Testis (tissue), 3 donors: ENCODE data around the gene ARHGDIB. TPM values are rescaled to one million over a fixed set of nuclear protein-coding genes. Genes with fewer than 3 reads are reported as not detected.
A peak's percentile ranks its signal among the peaks of the same experiment; 100 is the strongest.

ENCODE experiments used
- DNase-seq: peaks from one replicate; pipeline ENCODE4 v3.0.0-alpha.2; 2019
- H3K27ac ChIP-seq, 2 donors: fragments of 200-600 bp; sonication (generic); one replicate each; pipeline ENCODE4 v1.5.1; 2019
- H3K27me3 ChIP-seq: fragments of 200-600 bp; sonication (generic); one replicate; pipeline ENCODE4 v1.5.1; 2019
- H3K36me3 ChIP-seq: fragments of 200-600 bp; sonication (generic); one replicate; pipeline ENCODE4 v1.5.1; 2017; ENCODE audit warnings: low read depth; ENCODE audit errors: missing control alignments
- H3K4me1 ChIP-seq: fragments of 200-600 bp; sonication (generic); one replicate; pipeline ENCODE4 v1.5.1; 2019
- H3K4me3 ChIP-seq, 2 donors: fragments of 200-600 bp; sonication (generic); one replicate each; pipeline ENCODE4 v1.5.1; 2017 to 2019
- H3K9me3 ChIP-seq: fragments of 200-600 bp; sonication (generic); one replicate; pipeline ENCODE4 v1.5.1; 2017
- POLR2A ChIP-seq: fragments of 450-650 bp; IDR thresholded peaks from one replicate; pipeline ENCODE4 v1.6.1; 2017; ENCODE audit warnings: antibody characterized with exemption, mild to moderate bottlenecking, moderate library complexity
- WGBS, 2 donors: methylation state at CpG; one replicate each; pipeline ENCODE4 v1.1.5; 2018; 5-methylcytosine and 5-hydroxymethylcytosine counted together
- intact Hi-C: fragments of 100-400 bp; cut with DNase I; formaldehyde crosslinking; loops from one replicate; pipeline ENCODE4 v1.15.1; 2023; ENCODE audit warnings: low total_unique reads
- polyA plus RNA-seq: library from polyadenylated mRNA; stranded (reverse); fragments of 350-450 nt; fragmentation: Illumina TruSeq; extraction: RNeasy Lipid Tissue Mini Kit (QIAGEN cat#74804); gene quantifications from one replicate; pipeline ENCODE4 v1.2.3, GENCODE V29; 2014; ENCODE audit warnings: low read depth, low replicate concordance; ENCODE audit not compliant: insufficient read depth
- total RNA-seq, 2 donors: library from RNA; depleted of rRNA; stranded (reverse); fragments of >200 nt; gene quantifications; one replicate each; pipeline ENCODE4 v1.2.3, GENCODE V29; 2016
- TF ChIP-seq, protein P1 (sequence below), 3 experiments: fragments of 450-650 bp in 2 of 3; fragments of 200-600 bp in 1 of 3; sonication (generic) in 1 of 3; IDR thresholded peaks; one replicate each; pipeline ENCODE4 v1.5.1; 2016 to 2019; ENCODE audit warnings: antibody characterized with exemption in 3 of 3, mild to moderate bottlenecking in 2 of 3, moderate library complexity in 1 of 3

Gene ARHGDIB
- total and polyA plus RNA-seq, 3 donors from 2014 or later, result 20.2 to 66.3 (median 28.4) TPM

DNA sequence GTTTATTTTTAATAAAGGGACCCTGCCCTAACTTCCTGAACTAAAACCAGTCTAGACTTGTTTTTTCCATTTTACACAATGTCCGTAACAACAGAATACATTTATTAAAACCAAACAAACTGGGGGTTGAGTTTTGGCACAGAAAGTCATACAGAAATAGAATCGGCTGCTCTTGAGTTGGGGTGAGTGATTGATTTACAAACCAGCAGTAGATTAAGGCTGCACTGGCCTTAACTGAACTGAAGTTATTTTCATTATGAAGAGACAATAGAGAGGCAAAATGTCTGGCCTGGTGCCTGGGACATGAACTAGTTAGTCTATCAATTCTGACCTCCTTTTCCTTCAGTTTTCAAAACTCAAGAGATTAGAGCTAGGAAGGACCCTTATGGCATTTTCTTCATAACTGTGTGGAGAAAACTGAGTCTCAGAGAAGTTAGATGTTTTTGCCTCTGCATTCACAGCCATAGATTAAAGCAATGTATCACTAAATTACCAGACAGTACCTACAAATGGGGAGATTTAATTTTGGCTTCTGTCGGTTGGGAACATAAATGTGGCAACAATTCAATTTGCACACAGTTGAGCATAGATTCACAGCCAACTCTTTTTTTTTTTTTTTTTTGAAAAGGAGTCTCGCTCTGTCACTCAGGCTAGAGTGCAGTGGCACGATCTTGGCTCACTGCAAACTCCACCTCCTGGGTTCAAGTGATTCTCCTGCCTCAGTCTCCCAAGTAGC lies 56.0 kb downstream of the ARHGDIB start:
- no peaks in the 10 kb centered on the region for H3K9me3 ChIP-seq
- H3K36me3 ChIP-seq, result no peaks in the 10 kb centered on the region
- intact Hi-C loops, result no loop called here
- no peaks in the 10 kb centered on the region for H3K27me3 ChIP-seq
- peaks cover 15% of the 10 kb centered on the region for H3K4me1 ChIP-seq
- peak; percentile 41 for DNase-seq
- TF ChIP-seq, protein P1, sequence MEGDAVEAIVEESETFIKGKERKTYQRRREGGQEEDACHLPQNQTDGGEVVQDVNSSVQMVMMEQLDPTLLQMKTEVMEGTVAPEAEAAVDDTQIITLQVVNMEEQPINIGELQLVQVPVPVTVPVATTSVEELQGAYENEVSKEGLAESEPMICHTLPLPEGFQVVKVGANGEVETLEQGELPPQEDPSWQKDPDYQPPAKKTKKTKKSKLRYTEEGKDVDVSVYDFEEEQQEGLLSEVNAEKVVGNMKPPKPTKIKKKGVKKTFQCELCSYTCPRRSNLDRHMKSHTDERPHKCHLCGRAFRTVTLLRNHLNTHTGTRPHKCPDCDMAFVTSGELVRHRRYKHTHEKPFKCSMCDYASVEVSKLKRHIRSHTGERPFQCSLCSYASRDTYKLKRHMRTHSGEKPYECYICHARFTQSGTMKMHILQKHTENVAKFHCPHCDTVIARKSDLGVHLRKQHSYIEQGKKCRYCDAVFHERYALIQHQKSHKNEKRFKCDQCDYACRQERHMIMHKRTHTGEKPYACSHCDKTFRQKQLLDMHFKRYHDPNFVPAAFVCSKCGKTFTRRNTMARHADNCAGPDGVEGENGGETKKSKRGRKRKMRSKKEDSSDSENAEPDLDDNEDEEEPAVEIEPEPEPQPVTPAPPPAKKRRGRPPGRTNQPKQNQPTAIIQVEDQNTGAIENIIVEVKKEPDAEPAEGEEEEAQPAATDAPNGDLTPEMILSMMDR (IDR thresholded peaks at IDR 0.05), result no peak
- TF ChIP-seq POLR2A, result no peak
- peak overlapping the region in 1 of 2 donors; percentile 50 for H3K27ac ChIP-seq
- 44 to 48% methylated on average over 5 of the region's 5 CpGs for WGBS, 2 donors
- no peak overlapping the region for H3K4me3 ChIP-seq

DNA sequence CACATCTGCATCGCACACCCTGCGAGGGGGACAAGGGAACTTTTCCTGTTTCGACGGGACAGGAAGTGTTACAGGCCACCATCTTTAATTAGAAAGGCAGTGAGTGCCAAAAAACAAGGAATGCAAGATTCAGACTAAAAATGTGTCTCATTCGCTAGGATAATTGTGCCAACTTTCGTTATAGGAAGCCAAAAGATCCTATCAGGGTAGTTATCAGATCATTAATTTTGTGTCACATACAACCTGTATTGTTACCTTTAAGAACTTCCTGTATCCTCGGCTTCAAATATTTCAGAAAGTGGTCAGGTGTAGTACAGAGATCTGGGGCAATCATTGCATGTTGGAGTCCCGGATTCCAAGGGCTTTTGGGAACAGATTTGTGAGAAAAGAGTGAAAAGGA lies 56.5 kb downstream of the ARHGDIB start:
- DNase-seq, result no peak
- no peak for TF ChIP-seq POLR2A
- TF ChIP-seq, protein P1 (IDR thresholded peaks at IDR 0.05), result no peak
- H3K9me3 ChIP-seq, result no peaks in the 10 kb centered on the region
- 53 to 58% methylated on average over 8 of the region's 8 CpGs for WGBS, 2 donors
- H3K4me3 ChIP-seq, result no peak overlapping the region
- H3K27me3 ChIP-seq, result no peaks in the 10 kb centered on the region
- peaks cover 15% of the 10 kb centered on the region for H3K4me1 ChIP-seq
- no peaks in the 10 kb centered on the region for H3K36me3 ChIP-seq
- intact Hi-C loops, result no loop called here
- peak overlapping the region in 1 of 2 donors; percentile 50 for H3K27ac ChIP-seq

DNA sequence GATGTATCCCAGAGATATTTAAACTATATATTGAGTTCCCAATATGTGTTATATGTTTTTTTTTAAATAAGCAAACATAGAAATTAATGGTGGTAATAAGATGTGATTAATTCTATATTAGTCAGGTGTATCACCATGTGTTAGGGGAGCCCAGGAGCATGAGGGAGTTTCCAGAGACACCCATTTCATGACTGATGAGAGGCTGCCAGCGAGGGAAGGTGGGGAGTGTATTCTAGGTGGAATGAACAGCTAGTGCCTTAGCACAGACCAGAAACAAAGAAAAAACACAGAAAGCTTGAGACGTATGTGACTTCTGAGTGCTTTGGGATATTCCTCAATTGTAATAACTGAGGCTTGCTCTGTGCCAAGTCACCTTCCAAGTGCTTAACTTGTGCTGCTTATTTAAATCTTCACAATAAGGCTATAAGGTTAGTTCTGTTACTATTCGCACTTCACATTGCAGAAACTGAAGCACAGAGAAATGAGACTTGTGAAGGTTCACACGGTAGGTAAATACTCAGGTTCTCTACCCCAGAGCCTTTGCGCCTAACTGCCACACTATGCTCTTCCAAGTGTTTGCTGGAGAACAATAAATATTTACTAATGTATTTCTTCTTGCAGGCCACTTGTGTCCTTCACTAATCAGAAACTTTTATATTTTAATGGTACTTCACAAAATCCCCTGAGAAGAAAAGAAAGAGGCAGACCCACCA lies 57.9 kb downstream of the ARHGDIB start:
- H3K27me3 ChIP-seq, result no peaks in the 10 kb centered on the region
- H3K4me1 ChIP-seq, result peaks cover 15% of the 10 kb centered on the region
- H3K4me3 ChIP-seq, result no peak overlapping the region
- no peak for DNase-seq
- no peaks in the 10 kb centered on the region for H3K36me3 ChIP-seq
- TF ChIP-seq, protein P1 (IDR thresholded peaks at IDR 0.05), result no peak
- TF ChIP-seq POLR2A, result no peak
- WGBS, 2 donors, result 83 to 86% methylated on average over 5 of the region's 5 CpGs
- H3K27ac ChIP-seq, result peak overlapping the region in 1 of 2 donors; percentile 38
- H3K9me3 ChIP-seq, result no peaks in the 10 kb centered on the region
- intact Hi-C loops, result no loop called here

DNA sequence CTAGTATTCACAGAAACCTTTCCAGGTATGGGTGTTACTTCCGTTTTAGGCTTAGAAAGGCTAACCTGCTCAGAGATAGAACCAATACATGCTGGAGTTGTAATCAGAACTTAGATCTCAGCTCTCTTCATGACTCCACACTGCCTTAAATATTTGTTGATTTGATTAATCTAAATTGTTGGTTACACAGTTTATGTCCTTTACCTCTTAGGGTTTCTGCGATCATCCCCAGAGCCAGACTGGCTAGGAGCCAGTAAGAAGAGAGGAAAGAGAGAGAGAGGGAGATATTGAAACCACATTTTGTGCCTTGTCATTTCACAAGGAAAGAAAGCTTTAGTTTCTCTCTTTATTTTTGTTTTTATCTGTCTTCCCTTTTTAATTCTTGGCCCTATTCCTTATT lies 58.9 kb downstream of the ARHGDIB start:
- 57 to 64% methylated on average over 2 of the region's 2 CpGs for WGBS, 2 donors
- Histone ChIP-seq H3K4me3 (no peak overlapping the region), H3K27ac (peak overlapping the region in 1 of 2 donors; percentile 38), H3K9me3 (no peaks in the 10 kb centered on the region), H3K27me3 (no peaks in the 10 kb centered on the region), H3K36me3 (no peaks in the 10 kb centered on the region), H3K4me1 (peaks cover 15% of the 10 kb centered on the region)
- TF ChIP-seq POLR2A, result no peak
- TF ChIP-seq, protein P1 (IDR thresholded peaks at IDR 0.05), result no peak
- no peak for DNase-seq
- intact Hi-C loops, result no loop called here
